Sigmoid colon (tissue), 4 donors: Measurements from ENCODE around the gene LNPEP.

ENCODE experiments used
- EP300 ChIP-seq, 4 donors: sonication (generic); formaldehyde crosslinking; IDR thresholded peaks; one replicate each; pipeline ENCODE4 v1.6.1; 2017; ENCODE audit warnings: antibody characterized with exemption in 4 of 4
- POLR2A ChIP-seq, 2 donors: fragments of 450-650 bp; IDR thresholded peaks; one replicate each; pipeline ENCODE4 v1.6.1; 2016; ENCODE audit warnings: antibody characterized with exemption in 2 of 2, mild to moderate bottlenecking in 2 of 2, moderate library complexity in 2 of 2
- TF ChIP-seq, protein P1 (sequence below), 4 experiments: fragments of 450-650 bp in 3 of 4; fragments of 200-600 bp in 1 of 4; IDR thresholded peaks; one replicate each; pipeline ENCODE4 v1.5.1; 2016 to 2019; ENCODE audit warnings: antibody characterized with exemption in 4 of 4, mild to moderate bottlenecking in 3 of 4, moderate library complexity in 2 of 4

GRCh38 chr5:97026721-97027120 is 90.8 kb downstream of the LNPEP start:
- TF ChIP-seq, protein P1, sequence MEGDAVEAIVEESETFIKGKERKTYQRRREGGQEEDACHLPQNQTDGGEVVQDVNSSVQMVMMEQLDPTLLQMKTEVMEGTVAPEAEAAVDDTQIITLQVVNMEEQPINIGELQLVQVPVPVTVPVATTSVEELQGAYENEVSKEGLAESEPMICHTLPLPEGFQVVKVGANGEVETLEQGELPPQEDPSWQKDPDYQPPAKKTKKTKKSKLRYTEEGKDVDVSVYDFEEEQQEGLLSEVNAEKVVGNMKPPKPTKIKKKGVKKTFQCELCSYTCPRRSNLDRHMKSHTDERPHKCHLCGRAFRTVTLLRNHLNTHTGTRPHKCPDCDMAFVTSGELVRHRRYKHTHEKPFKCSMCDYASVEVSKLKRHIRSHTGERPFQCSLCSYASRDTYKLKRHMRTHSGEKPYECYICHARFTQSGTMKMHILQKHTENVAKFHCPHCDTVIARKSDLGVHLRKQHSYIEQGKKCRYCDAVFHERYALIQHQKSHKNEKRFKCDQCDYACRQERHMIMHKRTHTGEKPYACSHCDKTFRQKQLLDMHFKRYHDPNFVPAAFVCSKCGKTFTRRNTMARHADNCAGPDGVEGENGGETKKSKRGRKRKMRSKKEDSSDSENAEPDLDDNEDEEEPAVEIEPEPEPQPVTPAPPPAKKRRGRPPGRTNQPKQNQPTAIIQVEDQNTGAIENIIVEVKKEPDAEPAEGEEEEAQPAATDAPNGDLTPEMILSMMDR (IDR thresholded peaks at IDR 0.05), result no peak
- no peak for TF ChIP-seq POLR2A (IDR thresholded peaks at IDR 0.05)
- TF ChIP-seq EP300 (IDR thresholded peaks at IDR 0.05), result no peak
